Keratinocyte (primary cell): ENCODE results near the gene RAB11FIP3. TPM values are rescaled to one million over a fixed set of nuclear protein-coding genes. Genes with fewer than 3 reads are reported as not detected.

Source experiments
- DNase-seq: peaks from one replicate; pipeline ENCODE4 v3.0.0-alpha.2; 2011; ENCODE audit warnings: low read depth, missing footprints, low spot score
- FAIRE-seq: peaks from 2 replicates; lab custom pipeline; 2011; peaks lifted over from hg19 to GRCh38; lab: Jason Lieb, UNC
- H2AFZ ChIP-seq: 2 replicates; pipeline ENCODE4 v1.6.0; 2012; ENCODE audit warnings: low read length, control low read depth, inconsistent platforms; ENCODE audit not compliant: control insufficient read depth
- H3K27ac ChIP-seq: 2 replicates; pipeline ENCODE4 v1.5.1; 2011; ENCODE audit warnings: low read length; ENCODE audit not compliant: control insufficient read depth, insufficient read depth
- H3K27me3 ChIP-seq: 3 replicates; pipeline ENCODE4 v1.6.0; 2011; ENCODE audit warnings: low read length; ENCODE audit not compliant: control insufficient read depth, insufficient read depth; ENCODE audit errors: extremely low read depth
- H3K36me3 ChIP-seq, 2 experiments: 2 replicates in 1 of 2; 3 replicates in 1 of 2; pipeline ENCODE4 v1.5.1; 2011; ENCODE audit warnings: low read length in 2 of 2, mild to moderate bottlenecking in 1 of 2; ENCODE audit not compliant: control insufficient read depth in 2 of 2, insufficient read depth in 2 of 2; ENCODE audit errors: extremely low read depth in 1 of 2
- H3K4me1 ChIP-seq: 3 replicates; pipeline ENCODE4 v1.5.1; 2011; ENCODE audit warnings: low read length; ENCODE audit not compliant: control insufficient read depth, insufficient read depth; ENCODE audit errors: extremely low read depth
- H3K4me2 ChIP-seq: 3 replicates; pipeline ENCODE4 v1.6.0; 2011; ENCODE audit warnings: low read depth, low read length; ENCODE audit not compliant: control insufficient read depth, insufficient read depth; ENCODE audit errors: extremely low read depth
- H3K4me3 ChIP-seq, 3 experiments: fragments of 200-600 bp in 1 of 3; sonication (generic) in 1 of 3; 2 replicates in 2 of 3; 3 replicates in 1 of 3; pipeline ENCODE4 v1.5.1; 2011 to 2016; ENCODE audit warnings: low read length in 3 of 3, mild to moderate bottlenecking in 3 of 3, control low read depth in 2 of 3, inconsistent platforms in 1 of 3, low read depth in 1 of 3, mixed read lengths in 1 of 3, mixed run types in 1 of 3, moderate library complexity in 1 of 3; ENCODE audit not compliant: control insufficient read depth in 2 of 3, insufficient read depth in 2 of 3; ENCODE audit errors: extremely low read depth in 1 of 3
- H3K79me2 ChIP-seq: 2 replicates; pipeline ENCODE4 v1.6.0; 2012; ENCODE audit warnings: low read length; ENCODE audit not compliant: control insufficient read depth, insufficient read depth
- H3K9ac ChIP-seq: 3 replicates; pipeline ENCODE4 v1.6.0; 2011; ENCODE audit warnings: low read length; ENCODE audit not compliant: control insufficient read depth, insufficient read depth; ENCODE audit errors: extremely low read depth
- H3K9me1 ChIP-seq: 3 replicates; pipeline ENCODE4 v1.6.0; 2011; ENCODE audit warnings: low read length; ENCODE audit not compliant: control insufficient read depth, insufficient read depth; ENCODE audit errors: extremely low read depth
- H3K9me3 ChIP-seq: 2 replicates; pipeline ENCODE4 v1.5.1; 2012; ENCODE audit warnings: low read depth, low read length; ENCODE audit not compliant: control insufficient read depth
- H4K20me1 ChIP-seq: 3 replicates; pipeline ENCODE4 v1.6.0; 2011; ENCODE audit warnings: low read length; ENCODE audit not compliant: control insufficient read depth, insufficient read depth; ENCODE audit errors: extremely low read depth
- EZH2 ChIP-seq: IDR thresholded peaks from one replicate; pipeline ENCODE4 v1.6.1; 2012; ENCODE audit warnings: inconsistent platforms, mild to moderate bottlenecking, low read length, moderate library complexity
- dilution Hi-C: fragments of 300-500 bp; cut with MboI; formaldehyde crosslinking; loops from one replicate; pipeline ENCODE4 v1.7.0; 2020; ENCODE audit warnings: low sequenced_read_pairs; ENCODE audit not compliant: extremely low pct_ligation_motif_present
- polyA plus RNA-seq, 5 experiments: library from polyadenylated mRNA; depleted of rRNA in 3 of 5; stranded (reverse) in 3 of 5; stranded (forward) in 1 of 5; unstranded in 1 of 5; fragments of >200 nt; gene quantifications; 1 replicate in 1 of 5; 2 replicates in 3 of 5; 3 replicates in 1 of 5; pipeline versions ENCODE4 v1.2.1 to v1.2.3, GENCODE V29; 2011 to 2012; ENCODE audit warnings: missing spikeins in 2 of 5, low read depth in 1 of 5, low replicate concordance in 1 of 5
- TF ChIP-seq, protein P1 (sequence below), 3 experiments: IDR thresholded peaks in 1 of 3; conservative IDR thresholded peaks in 1 of 3; optimal IDR thresholded peaks in 1 of 3; 2 replicates in 2 of 3; 3 replicates in 1 of 3; pipeline versions ENCODE3 to v1.5.1; 2011; ENCODE audit warnings: low read length in 3 of 3, mild to moderate bottlenecking in 3 of 3, moderate library complexity in 2 of 3, control low read depth in 1 of 3, inconsistent platforms in 1 of 3; ENCODE audit not compliant: insufficient read depth in 2 of 3; ENCODE audit errors: extremely low read depth in 1 of 3

The RAB11FIP3 gene
- polyA plus RNA-seq, 1 donor (not counting 4 experiments of a cell fraction or from before 2014, with no cell fraction given) = 6.4 TPM

DNA sequence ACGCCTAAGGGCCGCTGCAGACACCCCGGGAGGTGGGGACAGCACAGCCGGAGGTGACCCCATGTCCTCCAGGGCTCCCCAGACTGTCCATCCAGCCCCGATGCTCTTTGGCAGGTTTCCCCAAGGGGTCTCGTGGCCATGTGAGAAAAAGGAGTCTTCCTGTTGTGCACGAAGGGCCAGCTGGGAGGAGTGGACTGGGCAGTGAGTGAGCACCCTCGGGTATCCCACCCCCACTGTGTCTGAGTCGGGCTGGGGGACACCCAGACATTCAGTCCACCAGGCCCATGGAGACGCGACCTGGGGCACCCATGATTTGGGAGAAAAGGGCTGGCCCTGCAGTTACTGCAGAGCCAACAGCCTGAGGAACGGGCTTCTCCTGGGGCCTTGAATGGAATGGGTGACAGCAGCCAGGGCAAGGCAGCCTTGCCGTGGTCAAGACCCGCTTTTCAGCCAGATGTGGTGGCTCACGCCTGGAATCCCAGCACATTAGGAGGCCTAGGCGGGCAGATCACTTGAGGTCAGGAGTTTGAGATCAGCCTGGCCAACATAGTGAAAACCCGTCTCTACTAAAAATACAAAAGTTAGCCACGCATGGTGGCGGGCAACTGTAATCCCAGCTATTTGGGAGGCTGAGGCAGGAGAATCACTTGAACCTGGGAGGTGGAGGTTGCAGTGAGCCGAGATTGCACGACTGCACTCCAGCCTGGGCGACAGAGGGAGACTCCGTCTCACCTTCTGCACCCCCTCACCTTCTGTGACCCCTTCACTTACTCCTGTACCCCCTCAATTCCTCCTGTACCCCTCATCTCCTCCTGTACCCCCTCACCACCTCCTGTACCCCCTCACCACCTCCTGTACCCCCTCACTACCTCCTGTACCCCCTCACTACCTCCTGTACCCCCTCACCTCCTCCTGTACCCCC lies 78.0 kb downstream of the RAB11FIP3 start:
- dilution Hi-C loops = no loop called here
- DNase-seq = no peak

DNA sequence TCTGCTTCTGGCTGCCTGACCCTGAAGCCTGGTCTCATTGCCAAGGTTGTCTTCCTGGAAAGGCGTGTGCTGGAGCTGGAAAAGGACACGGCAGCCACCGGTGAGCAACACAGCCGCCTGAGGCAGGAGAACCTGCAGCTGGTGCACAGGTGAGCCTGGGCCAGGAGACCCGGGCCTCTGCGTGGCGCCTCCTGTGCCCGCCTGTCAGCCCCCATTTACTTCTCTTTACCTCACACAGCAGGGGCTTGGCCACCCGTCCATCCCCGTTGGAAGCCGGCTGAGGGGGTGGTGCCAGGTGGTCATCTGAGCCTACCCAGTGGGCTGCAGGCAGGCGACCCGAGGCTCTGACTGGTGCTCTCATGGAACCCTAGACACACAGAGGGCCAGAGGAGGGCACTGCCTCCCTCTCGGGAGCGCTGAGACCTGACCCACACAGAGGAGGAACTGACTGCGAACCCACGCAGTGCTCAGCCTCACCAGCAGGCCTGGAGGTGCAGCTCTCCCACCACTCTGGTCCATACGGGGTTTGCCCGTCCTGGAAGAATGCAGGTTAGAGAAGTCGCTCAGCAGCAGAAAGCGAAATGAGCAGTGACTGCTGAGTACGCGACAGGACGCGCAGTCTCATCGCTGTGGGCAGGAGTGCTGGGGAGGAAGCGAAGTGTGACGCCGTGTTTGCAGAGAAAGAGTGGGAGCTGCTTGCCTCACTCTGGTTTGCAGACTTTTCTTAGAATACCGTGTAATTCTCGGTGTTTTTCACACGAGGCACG lies 80.2 kb downstream of the RAB11FIP3 start:
- no peak for FAIRE-seq
- Histone ChIP-seq H3K4me2 (no peak overlapping the region), H3K79me2 (no peaks in the 10 kb centered on the region), H3K9me1 (no peaks in the 10 kb centered on the region), H3K36me3 (peaks cover 5 to 20% of the 10 kb centered on the region in 2 experiments), H3K9ac (no peak overlapping the region), H3K27ac (no peak overlapping the region), H4K20me1 (no peaks in the 10 kb centered on the region), H2AFZ (no peak overlapping the region), H3K9me3 (no peaks in the 10 kb centered on the region), H3K4me1 (no peaks in the 10 kb centered on the region), H3K27me3 (no peaks in the 10 kb centered on the region), H3K4me3 (no peak overlapping the region)
- no peak for TF ChIP-seq EZH2
- TF ChIP-seq, protein P1, sequence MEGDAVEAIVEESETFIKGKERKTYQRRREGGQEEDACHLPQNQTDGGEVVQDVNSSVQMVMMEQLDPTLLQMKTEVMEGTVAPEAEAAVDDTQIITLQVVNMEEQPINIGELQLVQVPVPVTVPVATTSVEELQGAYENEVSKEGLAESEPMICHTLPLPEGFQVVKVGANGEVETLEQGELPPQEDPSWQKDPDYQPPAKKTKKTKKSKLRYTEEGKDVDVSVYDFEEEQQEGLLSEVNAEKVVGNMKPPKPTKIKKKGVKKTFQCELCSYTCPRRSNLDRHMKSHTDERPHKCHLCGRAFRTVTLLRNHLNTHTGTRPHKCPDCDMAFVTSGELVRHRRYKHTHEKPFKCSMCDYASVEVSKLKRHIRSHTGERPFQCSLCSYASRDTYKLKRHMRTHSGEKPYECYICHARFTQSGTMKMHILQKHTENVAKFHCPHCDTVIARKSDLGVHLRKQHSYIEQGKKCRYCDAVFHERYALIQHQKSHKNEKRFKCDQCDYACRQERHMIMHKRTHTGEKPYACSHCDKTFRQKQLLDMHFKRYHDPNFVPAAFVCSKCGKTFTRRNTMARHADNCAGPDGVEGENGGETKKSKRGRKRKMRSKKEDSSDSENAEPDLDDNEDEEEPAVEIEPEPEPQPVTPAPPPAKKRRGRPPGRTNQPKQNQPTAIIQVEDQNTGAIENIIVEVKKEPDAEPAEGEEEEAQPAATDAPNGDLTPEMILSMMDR (optimal IDR thresholded peaks at IDR 0.05 in 1 of 3, IDR thresholded peaks at IDR 0.05 in 1 of 3, conservative IDR thresholded peaks at IDR 0.05 in 1 of 3; ENCODE audit: extremely low read depth in 1 of 3, insufficient read depth in 2 of 3, low read length in 3 of 3) = no peak
- DNase-seq = no peak
- dilution Hi-C loops = no loop called here

More for the DNA sequence above, 78.0 kb downstream of the RAB11FIP3 start:
- Histone ChIP-seq H3K79me2 (no peaks in the 10 kb centered on the region), H3K9me1 (no peaks in the 10 kb centered on the region), H3K27ac (no peak overlapping the region), H3K9ac (no peak overlapping the region), H3K4me1 (no peaks in the 10 kb centered on the region), H3K27me3 (no peaks in the 10 kb centered on the region), H3K4me3 (no peak overlapping the region), H3K36me3 (peaks cover 5 to 17% of the 10 kb centered on the region in 2 experiments), H3K9me3 (no peaks in the 10 kb centered on the region), H3K4me2 (no peak overlapping the region), H4K20me1 (no peaks in the 10 kb centered on the region), H2AFZ (no peak overlapping the region)
- no peak for TF ChIP-seq EZH2
- TF ChIP-seq, protein P1 (optimal IDR thresholded peaks at IDR 0.05 in 1 of 3, IDR thresholded peaks at IDR 0.05 in 1 of 3, conservative IDR thresholded peaks at IDR 0.05 in 1 of 3; ENCODE audit: extremely low read depth in 1 of 3, insufficient read depth in 2 of 3, low read length in 3 of 3) = no peak
- FAIRE-seq = no peak
